HG03520 (cell line): ENCODE results near the gene DHX38.

ENCODE experiments used
- ATAC-seq: cut with Tn5 transposase; IDR thresholded peaks from one replicate; pipeline ENCODE4 v1.9.1; 2021; ENCODE audit warnings: mild to moderate bottlenecking, moderate library complexity; ENCODE audit not compliant: unreplicated experiment

DHX38 gene

DNA sequence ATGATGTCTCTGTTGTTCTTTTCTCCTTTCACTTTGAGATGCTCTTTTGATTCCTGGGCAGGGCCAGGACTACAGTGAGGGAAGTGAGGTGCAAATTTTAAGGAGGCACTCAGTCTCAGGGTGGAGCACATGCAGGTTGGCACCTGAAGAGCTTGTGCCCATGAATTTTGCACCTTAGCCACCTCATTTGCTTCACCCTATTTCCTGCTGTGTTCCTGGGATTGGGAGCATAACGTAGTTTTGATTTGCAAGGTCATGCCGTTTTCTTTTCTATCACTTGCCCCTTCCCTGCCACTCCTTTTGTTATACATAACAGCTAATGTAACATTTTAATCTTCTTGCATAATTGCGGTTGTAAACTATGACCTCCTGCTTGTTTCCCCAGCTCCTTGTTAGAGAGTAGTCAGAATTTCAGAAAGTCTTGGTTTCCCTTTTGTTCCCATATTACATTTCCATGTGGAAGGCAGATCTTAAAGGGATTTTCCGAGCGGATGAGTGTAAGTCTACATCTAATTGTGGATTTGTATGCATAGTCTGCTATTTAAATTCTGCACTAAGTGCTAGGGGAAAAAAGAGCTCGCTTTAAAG is 68.6 kb downstream of the DHX38 start:
- no peak for ATAC-seq
